ENCODE results near the gene GALNT17.
"Not testable (repeated sequence)": the region's sequence is repeated elsewhere in the genome, so short reads cannot be mapped to it uniquely, and the experiment has no call there.

Gene GALNT17

DNA sequence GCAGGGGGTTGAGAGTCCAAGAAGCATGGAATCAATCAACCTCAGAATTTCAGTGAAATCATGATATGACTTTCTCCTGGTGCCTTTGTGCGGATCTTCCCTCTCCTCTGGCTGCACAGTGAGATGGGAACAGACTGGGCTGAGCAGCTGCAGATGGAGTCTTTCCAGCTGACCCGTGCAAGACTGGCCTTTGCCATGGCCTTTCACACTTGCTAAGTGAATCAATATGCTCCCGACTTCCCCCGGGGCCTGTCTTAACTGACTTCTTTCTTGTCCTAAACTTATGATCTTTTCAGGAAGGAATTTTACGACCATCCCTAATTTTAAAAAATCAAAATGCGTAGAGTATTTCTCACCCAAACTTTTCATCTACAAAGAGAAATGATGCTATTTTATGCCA lies 469.9 kb downstream of the GALNT17 start:
- TF ChIP-seq POLR2A (IDR thresholded peaks at IDR 0.05; ENCODE audit: low read length) = no peak
- no peak for TF ChIP-seq GATA1 (IDR thresholded peaks at IDR 0.05; ENCODE audit: low read depth, low read length)
- no peak for DNase-seq

DNA sequence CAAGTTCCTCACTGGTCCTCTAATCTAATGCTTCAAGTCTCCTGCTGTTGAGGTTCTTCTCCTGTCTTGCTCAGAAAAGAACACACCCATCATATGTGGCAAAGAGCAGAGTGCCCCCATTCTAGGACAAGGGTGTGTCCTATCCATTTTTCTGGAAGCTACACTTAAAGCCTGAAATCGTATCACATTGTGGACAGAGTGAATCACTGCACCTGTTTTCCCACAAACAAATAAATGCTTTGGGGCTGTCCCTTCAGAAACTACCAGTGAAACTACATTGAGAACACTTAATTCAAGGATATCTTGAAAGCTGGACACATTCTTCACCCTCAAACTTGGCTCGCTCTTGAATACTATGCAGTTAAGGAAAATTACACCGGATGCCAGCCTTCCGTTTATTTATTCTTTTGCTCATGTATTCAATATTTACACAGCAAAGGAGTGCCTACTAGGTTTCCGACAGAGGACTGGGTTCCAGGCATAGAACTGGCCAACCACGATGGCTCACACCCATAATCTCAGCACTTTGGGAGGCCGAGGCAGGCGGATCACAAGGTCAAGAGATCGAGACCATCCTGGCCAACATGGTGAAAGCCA lies 473.0 kb downstream of the GALNT17 start:
- TF ChIP-seq GATA1 (IDR thresholded peaks at IDR 0.05; ENCODE audit: low read depth, low read length) (no peak), POLR2A (IDR thresholded peaks at IDR 0.05; ENCODE audit: low read length) (no peak)
- DNase-seq = no peak

- TF ChIP-seq GATA1 (IDR thresholded peaks at IDR 0.05; ENCODE audit: low read depth, low read length) = no peak
- TF ChIP-seq POLR2A (IDR thresholded peaks at IDR 0.05; ENCODE audit: low read length) = no peak
- DNase-seq = no peak
These were observed 480.0 kb downstream of the GALNT17 start for GRCh38 chr7:71611986-71612385.

DNA sequence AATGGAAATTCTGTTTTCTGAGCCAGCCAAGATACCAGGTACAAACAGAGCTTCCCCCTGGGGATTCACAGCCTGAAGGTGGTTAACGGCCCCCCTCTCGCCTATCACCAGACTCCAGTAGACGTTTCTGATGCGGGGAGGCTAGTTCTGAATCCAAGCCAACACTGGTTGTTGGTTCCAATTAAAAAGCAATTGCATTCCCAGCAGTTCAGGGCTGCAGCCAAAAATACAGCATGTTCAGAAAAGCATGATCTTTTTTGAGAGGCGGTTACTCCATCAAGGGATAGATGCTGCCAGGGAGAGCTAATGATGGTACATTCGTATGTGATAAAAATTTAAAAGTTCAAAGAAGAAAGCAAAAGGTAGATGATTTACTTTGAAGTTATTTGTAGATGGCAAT lies 481.0 kb downstream of the GALNT17 start:
- no peak for DNase-seq
- TF ChIP-seq POLR2A (IDR thresholded peaks at IDR 0.05; ENCODE audit: low read length) (no peak), GATA1 (IDR thresholded peaks at IDR 0.05; ENCODE audit: low read depth, low read length) (no peak)

- TF ChIP-seq GATA1 (IDR thresholded peaks at IDR 0.05; ENCODE audit: low read depth, low read length) (no peak), POLR2A (IDR thresholded peaks at IDR 0.05; ENCODE audit: low read length) (no peak)
- DNase-seq = no peak
These were observed 481.4 kb downstream of the GALNT17 start for GRCh38 chr7:71613313-71613712.

- DNase-seq = no peak
These were observed 483.1 kb downstream of the GALNT17 start for GRCh38 chr7:71615017-71615416.

GRCh38 chr7:71616217-71616616 lies 484.3 kb downstream of the GALNT17 start:
- TF ChIP-seq POLR2A (IDR thresholded peaks at IDR 0.05; ENCODE audit: low read length) (no peak), GATA1 (IDR thresholded peaks at IDR 0.05; ENCODE audit: low read depth, low read length) (no peak)
- DNase-seq = no peak

More at GRCh38 chr7:71615017-71615416, 483.1 kb downstream of the GALNT17 start:
- TF ChIP-seq GATA1 (IDR thresholded peaks at IDR 0.05; ENCODE audit: low read depth, low read length) = no peak
- TF ChIP-seq POLR2A (IDR thresholded peaks at IDR 0.05; ENCODE audit: low read length) = no peak

GRCh38 chr7:71618278-71618677 lies 486.3 kb downstream of the GALNT17 start:
- TF ChIP-seq GATA1 (IDR thresholded peaks at IDR 0.05; ENCODE audit: low read depth, low read length) = no peak
- no peak for TF ChIP-seq POLR2A (IDR thresholded peaks at IDR 0.05; ENCODE audit: low read length)
- no peak for DNase-seq

DNA sequence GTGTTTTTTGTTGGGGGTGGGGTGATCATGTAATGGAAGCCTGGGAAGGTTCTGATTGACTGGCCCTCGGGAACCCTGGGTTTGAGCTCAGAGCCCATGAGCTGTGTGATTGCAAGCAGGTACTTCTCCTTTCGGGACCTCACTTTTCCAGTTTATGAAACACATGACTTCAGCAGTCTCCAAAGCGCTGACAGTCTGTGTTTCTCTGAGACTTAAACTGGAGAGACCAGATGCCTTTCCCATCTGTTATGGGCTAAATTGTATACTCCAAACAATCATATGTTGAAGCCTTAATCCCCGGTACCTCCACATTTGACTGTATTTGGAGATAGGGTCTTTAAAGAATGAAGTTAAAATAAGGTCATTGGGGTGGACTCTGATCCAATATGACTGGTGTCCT lies 493.6 kb downstream of the GALNT17 start:
- no peak for DNase-seq
- TF ChIP-seq GATA1 (IDR thresholded peaks at IDR 0.05; ENCODE audit: low read depth, low read length) = no peak
- no peak for TF ChIP-seq POLR2A (IDR thresholded peaks at IDR 0.05; ENCODE audit: low read length)

GRCh38 chr7:71626206-71626605 lies 494.3 kb downstream of the GALNT17 start:
- no peak for TF ChIP-seq GATA1 (IDR thresholded peaks at IDR 0.05; ENCODE audit: low read depth, low read length)
- no peak for TF ChIP-seq POLR2A (IDR thresholded peaks at IDR 0.05; ENCODE audit: low read length)

GRCh38 chr7:71627651-71628050 lies 495.7 kb downstream of the GALNT17 start:
- TF ChIP-seq GATA1 (IDR thresholded peaks at IDR 0.05; ENCODE audit: low read depth, low read length) (no peak), POLR2A (IDR thresholded peaks at IDR 0.05; ENCODE audit: low read length) (no peak)
- DNase-seq = no peak

More at GRCh38 chr7:71626206-71626605, 494.3 kb downstream of the GALNT17 start:
- no peak for DNase-seq

GRCh38 chr7:71630516-71630915 lies 498.6 kb downstream of the GALNT17 start:
- DNase-seq = no peak
- TF ChIP-seq POLR2A (IDR thresholded peaks at IDR 0.05; ENCODE audit: low read length) = no peak

DNA sequence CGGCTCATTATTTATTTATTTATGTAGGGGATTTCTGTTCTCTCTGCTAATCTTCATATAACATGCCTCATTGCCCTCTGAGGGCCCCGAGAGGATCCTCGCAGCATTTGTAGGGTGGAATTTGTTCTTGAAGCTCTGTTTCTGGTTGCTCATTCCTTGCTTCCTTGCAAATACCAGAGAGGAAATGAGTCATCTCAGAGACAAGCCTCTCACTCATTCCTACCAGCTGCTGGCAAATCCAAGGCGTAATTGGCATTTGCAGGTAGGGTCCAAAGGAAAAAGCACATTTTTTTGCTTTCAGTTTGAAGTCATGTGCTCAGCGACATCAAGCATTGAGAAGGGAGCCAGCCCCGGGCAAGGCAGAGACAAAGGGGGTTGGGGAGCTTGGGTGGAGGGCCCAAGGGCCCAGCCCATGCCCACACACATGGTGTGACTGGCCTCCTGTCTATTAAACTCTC lies 501.6 kb downstream of the GALNT17 start:
- no peak for TF ChIP-seq GATA1 (IDR thresholded peaks at IDR 0.05; ENCODE audit: low read depth, low read length)
- TF ChIP-seq POLR2A (IDR thresholded peaks at IDR 0.05; ENCODE audit: low read length) = no peak
- no peak for DNase-seq

GRCh38 chr7:71635849-71636248 lies 503.9 kb downstream of the GALNT17 start:
- not testable (repeated sequence) for DNase-seq

GRCh38 chr7:71636329-71636728 lies 504.4 kb downstream of the GALNT17 start:
- DNase-seq = no peak
- TF ChIP-seq POLR2A (IDR thresholded peaks at IDR 0.05; ENCODE audit: low read length) (no peak), GATA1 (IDR thresholded peaks at IDR 0.05; ENCODE audit: low read depth, low read length) (no peak)

GRCh38 chr7:71637578-71637977 lies 505.6 kb downstream of the GALNT17 start:
- no peak for DNase-seq
- TF ChIP-seq GATA1 (IDR thresholded peaks at IDR 0.05; ENCODE audit: low read depth, low read length) (no peak), POLR2A (IDR thresholded peaks at IDR 0.05; ENCODE audit: low read length) (no peak)

Measured in erythroblast (primary cell).